PC-9 (cell line): Measurements from ENCODE around the gene ADARB2.

Source experiments
- CTCF ChIP-seq: fragments of 200-600 bp; sonication (generic); conservative IDR thresholded peaks from 2 replicates; pipeline ENCODE4 v1.6.1; 2017; ENCODE audit warnings: mixed run types, antibody characterized with exemption, mild to moderate bottlenecking, moderate library complexity
- EZH2 ChIP-seq: fragments of 200-600 bp; sonication (generic); IDR thresholded peaks from 2 replicates; pipeline ENCODE4 v1.8.0; 2017; ENCODE audit warnings: antibody characterized with exemption, low read depth

GRCh38 chr10:1345368-1345767, 392.0 kb downstream of the ADARB2 start:
- TF ChIP-seq CTCF, result no peak
- TF ChIP-seq EZH2, result no peak
